HG02870 (cell line): ENCODE results near the gene LTC4S.
"Not testable (repeated sequence)": the region's sequence is repeated elsewhere in the genome, so short reads cannot be mapped to it uniquely, and the experiment has no call there.

Experiments
- ATAC-seq: cut with Tn5 transposase; IDR thresholded peaks from one replicate; pipeline ENCODE4 v1.9.1; 2021; ENCODE audit warnings: mild to moderate bottlenecking, moderate library complexity; ENCODE audit not compliant: unreplicated experiment

The LTC4S gene

DNA sequence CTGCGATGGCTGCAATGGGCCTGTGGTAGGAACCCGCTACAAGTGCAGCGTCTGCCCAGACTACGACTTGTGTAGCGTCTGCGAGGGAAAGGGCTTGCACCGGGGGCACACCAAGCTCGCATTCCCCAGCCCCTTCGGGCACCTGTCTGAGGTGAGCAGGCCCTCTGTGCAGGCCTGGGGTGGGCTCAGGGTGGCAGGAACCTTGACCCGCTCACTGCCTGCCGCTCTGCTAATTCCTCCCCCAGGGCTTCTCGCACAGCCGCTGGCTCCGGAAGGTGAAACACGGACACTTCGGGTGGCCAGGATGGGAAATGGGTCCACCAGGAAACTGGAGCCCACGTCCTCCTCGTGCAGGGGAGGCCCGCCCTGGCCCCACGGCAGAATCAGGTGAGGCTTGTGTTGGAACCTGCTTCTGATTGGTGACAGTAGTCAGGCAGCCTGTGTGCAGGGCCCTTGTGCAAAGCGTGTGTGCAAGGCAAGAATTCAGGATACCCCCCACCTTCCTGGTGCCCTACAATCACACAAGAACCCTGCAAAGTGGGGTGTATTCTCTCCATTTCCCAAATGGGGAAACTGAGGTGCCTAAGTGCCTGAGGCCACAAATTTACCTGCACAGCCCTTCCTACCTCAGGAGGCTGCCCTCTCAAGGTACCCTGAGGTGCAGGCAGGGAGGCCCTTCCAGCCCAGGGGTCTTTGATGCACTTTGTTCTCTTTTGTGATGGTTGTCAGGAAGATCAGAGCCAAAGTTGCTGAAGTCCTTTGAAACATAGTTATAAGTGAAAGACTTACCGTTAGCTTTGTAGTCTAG lies 30.4 kb downstream of the LTC4S start:
- no peak for ATAC-seq

DNA sequence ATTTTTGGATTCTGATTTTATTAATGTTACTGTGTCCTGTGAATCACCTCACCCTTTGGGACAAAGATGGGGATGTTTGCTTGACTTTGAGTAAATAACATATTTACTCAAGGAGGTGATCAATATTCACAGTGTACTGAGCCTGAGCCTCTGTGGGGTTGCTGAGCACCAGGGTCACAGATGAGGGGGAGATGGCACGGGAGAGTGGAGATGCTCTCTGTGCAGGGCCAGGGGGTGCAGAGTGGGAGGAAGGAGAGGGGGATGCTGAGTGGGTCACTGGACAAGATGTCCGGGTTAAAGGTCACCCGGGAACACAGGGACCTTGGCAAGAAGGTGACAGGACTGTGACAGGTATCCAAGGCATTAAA lies 30.9 kb downstream of the LTC4S start:
- ATAC-seq: no peak

DNA sequence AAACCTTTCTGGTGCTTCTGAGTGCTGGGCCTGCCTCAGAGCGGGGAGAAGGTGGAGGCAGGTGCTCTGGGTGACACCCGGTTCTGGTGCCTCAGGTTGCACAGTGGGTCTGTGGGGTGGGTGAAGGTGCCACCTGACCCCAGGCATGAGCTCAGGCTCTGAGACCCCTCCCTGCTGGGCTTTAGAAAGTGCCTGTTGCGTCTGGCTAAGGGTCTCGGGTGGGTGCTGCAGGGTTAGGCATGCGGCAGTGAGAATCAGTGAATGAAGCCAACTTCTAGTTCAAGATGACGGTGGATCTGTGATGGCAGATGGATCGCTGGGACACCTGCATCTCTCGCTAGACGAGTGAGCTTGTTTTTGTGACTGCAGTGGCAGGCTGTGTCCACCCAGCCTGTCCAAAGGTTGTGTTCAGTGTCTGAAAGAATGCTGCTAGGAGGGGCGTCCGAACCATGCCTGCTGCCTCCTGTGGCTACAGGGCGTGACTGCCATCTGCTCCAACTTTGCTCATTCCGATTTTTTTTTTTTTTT lies 31.9 kb downstream of the LTC4S start:
- ATAC-seq: no peak

DNA sequence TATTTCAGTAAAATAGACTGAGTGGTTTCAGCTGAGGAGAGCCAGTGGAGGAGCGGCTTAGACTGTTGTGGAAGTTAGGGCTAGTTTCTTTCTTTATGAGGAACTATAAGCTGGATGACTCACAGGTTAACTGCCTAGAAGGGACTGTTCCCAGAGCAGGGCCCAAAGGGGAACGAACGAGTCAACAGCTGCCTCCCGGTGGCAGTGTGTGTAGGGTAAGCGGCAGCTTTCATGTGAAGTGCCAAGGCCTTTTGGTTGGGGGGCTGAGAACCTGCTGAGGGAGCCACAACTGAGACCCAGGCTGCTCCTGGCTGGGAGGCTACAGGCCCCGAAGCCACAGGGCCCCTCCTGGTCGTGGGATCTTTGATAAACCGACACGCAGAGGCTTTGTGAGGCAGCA lies 33.9 kb downstream of the LTC4S start:
- no peak for ATAC-seq

DNA sequence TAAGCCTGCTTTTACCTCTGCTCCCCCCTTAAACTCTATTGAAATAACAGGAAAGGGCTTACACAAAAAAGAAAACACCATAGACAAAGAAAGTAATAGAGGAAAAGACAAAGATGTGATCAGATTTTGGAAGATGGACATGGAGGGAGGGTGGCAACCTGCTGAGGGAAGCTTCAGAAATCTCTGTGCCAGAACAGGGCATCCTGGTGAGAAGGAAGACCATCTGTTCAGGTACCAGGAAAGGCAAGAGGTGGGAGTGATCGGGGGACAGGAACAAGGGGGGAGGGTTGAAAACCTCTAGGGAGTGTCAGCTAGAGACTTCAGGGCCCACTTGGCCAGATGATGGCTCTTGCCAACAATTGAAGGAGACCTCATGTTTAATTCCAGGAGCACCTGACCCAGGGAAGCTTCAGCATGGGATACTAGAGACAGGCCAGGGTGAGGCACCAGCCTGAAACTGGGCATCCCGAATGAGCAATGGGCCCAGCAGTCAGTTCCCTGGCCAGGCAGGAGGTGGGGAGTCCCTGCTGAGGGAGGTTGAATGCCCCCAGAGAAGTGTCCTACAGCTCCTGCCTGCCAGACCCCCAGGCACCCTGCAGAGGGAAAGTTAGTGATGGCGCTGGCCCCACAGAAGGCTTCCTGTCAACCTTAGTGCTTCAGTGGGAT lies 35.1 kb downstream of the LTC4S start:
- no peak for ATAC-seq

DNA sequence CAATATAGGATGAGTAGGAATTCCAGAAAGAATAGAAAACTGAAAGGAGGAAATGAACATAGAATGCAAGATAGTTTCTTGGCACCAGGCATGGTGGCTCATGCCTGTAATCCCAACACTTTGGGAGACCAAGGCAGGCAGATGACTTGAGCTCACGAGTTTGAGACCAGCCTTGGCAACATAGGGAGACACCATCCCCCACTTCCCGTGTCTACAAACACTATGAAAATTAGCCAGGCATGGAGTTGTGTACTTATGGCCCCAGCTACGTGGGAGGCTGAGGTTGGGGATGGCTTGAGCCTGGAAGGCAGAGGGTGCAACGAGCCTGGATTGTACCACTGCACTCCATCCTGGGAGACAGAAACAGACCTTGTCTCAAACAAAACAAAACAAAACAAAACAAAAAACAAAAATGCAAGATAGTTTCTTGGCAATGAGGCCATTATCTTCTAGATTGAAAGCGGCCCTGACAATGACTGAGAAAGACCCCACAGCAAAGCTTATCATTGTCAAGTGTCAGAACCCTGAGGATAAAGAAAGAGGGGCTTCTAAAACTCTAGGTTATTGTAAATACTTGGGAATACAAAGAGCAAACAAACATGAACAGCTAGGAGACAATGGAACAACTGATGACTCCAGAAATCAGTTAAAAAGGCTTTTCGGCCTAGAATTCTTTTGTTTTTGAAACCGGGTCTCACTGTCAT lies 36.1 kb downstream of the LTC4S start:
- no peak for ATAC-seq

DNA sequence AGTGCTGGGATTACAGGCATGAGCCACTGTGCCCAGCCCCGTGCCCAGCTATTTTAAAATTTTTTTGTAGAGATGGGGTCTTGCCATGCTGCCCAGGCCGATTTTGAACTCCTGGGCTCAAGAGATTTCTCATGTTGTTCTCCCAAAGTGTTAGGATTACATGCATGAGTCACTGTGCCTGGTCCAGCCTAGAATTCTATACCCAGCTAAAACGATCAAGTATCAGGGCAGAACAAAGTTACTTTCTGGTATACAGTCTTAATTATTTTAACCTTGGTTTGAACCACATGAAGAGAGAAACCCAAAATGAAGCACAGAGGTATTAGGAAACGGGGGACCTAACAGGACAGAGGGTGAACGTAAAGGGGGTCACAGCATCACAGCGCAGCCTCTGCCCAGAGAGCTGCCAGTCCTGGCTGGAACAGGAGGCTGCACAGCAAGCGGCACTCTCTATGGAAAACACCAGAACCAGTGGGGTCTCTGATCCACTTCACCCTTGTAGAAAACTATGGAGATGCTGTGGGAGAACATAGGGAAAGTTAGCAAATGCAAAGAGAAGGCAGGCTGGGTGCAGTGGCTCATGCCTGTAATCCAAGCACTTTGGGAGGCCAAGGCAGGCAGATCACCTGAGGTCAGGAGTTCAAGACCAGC lies 37.2 kb downstream of the LTC4S start:
- no peak for ATAC-seq

DNA sequence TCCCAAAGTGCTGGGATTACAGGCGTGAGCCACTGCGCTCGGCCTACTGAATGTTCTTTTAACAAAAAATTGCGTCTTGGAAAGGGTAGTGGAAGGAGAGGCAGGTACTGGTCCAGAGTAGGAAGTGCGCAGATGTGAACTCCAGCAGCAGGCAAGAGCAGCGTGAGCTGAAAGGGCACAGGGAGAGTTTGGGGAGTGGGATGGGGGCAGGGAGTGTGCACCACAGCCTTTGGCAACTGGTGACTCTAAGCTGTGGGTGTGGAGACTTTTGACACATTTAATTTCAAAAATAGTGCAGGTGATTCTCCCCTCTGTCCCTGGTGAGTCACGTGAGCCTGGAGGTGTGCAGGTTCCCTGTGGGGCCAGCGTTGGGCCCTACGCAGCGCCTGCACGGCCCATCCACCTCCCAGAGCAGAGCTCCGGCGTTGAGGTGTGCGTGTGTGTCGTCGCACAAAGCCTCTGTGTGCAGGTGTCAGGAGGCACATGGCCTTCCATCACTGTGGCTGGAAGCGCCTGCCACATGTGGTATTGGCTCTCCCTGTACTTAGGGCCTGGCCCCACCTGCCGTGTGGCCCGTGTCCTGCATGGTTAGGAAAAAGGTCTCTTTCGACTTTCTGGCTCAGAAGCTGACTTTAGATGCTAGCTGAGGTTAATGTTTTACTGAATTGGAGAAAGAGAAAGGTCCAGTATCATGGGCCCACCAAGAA lies 38.4 kb downstream of the LTC4S start:
- no peak for ATAC-seq

DNA sequence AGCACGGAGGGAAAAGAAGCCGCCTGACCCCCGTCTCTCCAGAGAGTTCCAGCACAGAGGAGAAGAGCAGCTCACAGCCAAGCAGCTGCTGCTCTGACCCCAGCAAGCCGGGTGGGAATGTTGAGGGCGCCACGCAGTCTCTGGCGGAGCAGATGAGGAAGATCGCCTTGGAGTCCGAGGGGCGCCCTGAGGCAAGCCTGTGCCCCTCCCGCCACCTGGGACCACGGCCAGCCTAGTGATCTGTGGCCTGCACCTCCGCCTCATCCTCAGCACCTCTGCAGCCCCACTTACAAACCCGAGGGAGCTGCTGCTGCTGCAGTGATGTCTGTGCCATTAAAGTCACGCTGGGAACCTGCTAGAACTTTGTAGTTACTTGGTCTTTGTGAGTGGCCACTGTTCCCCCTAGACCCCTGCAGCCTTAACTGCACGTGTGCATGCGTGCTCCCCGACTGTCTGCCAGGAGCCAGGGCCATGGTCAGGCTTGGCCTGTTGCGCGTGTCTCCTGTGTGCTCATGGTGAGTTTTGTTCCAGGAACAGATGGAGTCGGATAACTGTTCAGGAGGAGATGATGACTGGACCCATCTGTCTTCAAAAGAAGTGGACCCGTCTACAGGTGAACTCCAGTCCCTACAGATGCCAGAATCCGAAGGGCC lies 39.4 kb downstream of the LTC4S start:
- no peak for ATAC-seq

DNA sequence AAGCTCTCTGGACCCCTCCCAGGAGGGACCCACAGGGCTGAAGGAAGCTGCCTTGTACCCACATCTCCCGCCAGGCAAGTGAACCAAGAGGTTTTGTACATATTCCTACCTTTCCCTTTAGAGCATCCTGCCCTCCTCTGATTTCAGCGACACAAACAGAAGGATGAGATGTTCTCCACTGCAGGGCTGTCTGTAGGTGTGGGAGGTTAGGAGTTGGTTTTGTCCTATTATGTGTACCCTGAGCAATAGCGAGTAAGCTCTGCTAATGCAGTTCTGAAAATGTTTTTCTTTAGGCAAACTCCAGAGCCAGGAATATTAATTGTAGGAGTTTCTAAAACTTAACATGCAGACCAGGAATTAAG lies 39.9 kb downstream of the LTC4S start:
- ATAC-seq: no peak

DNA sequence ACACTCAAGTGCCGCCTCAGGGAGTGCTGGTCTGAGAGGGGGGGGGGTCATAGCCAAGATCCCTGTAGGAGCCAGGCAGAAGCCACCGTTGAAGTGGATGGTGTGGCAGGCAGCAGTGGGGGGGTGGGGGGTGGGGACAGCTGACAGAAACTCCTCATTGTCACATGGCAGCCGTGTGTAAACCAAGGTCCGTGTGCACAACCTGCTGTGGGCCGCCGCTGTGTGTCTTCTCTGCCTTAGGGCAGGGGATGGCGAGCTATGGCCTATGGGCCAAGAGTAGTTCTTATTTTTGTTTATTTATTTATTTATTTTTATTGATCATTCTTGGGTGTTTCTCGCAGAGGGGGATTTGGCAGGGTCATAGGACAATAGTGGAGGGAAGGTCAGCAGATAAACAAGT lies 40.3 kb downstream of the LTC4S start:
- ATAC-seq: no peak

DNA sequence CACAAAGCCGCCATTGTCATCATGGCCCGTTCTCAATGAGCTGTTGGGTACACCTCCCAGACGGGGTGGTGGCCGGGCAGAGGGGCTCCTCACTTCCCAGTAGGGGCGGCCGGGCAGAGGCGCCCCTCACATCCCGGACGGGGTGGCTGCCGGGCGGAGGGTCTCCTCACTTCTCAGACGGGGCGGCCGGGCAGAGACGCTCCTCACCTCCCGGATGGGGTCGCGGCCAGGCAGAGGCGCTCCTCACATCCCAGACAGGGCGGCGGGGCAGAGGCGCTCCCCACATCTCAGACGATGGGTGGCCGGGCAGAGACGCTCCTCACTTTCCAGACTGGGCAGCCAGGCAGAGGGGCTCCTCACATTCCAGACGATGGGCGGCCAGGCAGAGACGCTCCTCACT lies 41.1 kb downstream of the LTC4S start:
- not testable (repeated sequence) for ATAC-seq

DNA sequence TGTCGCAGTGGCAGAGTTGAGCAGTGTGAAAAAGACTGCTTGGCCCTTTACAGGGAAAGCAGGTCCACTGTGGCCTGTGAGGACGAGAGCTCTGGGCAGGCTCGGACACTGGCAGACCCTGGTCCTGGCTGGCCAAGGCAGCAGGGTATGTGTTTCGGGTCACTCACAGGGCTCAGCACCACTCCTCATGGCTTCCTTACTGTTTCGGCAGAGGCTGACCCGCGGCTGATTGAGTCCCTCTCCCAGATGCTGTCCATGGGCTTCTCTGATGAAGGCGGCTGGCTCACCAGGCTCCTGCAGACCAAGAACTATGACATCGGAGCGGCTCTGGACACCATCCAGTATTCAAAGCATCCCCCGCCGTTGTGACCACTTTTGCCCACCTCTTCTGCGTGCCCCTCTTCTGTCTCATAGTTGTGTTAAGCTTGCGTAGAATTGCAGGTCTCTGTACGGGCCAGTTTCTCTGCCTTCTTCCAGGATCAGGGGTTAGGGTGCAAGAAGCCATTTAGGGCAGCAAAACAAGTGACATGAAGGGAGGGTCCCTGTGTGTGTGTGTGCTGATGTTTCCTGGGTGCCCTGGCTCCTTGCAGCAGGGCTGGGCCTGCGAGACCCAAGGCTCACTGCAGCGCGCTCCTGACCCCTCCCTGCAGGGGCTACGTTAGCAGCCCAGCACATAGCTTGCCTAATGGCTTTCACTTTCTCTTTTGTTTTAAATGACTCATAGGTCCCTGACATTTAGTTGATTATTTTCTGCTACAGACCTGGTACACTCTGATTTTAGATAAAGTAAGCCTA lies 42.6 kb downstream of the LTC4S start:
- no peak for ATAC-seq

DNA sequence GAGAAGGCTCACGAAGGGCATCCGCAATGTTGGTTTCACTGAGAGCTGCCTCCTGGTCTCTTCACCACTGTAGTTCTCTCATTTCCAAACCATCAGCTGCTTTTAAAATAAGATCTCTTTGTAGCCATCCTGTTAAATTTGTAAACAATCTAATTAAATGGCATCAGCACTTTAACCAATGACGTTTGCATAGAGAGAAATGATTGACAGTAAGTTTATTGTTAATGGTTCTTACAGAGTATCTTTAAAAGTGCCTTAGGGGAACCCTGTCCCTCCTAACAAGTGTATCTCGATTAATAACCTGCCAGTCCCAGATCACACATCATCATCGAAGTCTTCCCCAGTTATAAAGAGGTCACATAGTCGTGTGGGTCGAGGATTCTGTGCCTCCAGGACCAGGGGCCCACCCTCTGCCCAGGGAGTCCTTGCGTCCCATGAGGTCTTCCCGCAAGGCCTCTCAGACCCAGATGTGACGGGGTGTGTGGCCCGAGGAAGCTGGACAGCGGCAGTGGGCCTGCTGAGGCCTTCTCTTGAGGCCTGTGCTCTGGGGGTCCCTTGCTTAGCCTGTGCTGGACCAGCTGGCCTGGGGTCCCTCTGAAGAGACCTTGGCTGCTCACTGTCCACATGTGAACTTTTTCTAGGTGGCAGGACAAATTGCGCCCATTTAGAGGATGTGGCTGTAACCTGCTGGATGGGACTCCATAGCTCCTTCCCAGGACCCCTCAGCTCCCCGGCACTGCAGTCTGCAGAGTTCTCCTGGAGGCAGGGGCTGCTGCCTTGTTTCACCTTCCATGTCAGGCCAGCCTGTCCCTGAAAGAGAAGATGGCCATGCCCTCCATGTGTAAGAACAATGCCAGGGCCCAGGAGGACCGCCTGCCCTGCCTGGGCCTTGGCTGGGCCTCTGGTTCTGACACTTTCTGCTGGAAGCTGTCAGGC lies 43.6 kb downstream of the LTC4S start:
- ATAC-seq: no peak

DNA sequence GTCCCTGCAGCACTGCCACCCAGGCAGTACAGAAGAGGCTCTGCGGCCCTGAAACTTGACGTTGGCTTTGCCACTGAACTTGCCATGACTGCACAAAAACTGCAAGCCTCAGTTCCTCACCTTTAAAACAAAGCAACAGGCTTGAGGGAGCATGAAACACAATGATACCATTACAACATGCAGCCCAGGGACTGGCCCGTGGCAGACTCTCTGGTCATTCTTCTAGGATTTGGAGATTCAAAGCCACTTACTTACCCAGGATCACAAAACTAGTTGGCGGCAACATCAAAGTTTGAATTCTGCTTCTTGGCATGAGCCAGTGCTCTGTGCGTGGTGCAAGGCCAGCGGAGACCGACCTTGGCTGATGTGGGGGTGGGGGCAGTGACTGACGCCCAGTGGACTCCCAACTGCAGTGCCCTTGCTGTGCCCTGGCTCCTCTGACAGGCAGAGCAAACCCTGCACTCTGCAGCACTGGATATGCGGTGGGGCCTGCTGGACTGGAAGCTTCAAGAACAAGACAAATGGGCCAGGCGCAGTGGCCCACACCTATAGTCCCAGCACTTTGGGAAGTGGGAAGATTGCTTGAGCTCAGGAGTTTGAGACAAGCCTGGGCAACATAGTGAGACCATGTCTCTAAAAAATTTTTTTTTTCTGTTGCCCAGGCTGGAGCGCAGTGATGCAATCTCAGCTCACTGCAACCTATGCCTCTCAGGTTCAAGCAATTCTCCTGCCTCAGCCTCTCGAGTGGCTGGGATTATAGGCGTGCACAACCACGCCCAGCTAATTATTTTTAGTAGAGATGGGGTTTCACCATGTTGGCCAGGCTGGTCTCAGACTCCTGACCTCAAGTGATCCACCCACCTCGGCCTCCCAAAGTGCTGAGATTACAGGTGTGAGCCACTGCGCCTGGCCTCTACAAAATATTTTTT lies 45.8 kb downstream of the LTC4S start:
- no peak for ATAC-seq

DNA sequence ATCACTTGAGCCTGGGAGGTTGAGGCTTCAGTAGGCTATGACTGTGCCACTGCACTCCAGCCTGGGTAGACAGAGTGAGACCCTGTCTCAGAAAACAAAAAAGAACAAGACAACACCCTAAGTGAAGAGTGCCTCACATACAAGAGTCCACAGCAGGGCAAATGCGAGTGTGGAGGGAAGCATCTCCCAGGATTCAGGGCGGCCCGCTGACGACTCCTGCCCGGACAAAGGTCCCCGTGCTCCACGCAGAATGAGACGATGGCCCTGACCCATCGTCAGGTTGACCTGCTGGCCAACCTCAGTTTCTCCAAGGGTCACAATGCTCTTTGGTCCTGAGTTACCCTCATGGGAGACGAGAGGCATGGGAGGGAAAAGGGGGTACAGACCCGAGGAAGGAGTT lies 46.5 kb downstream of the LTC4S start:
- ATAC-seq: no peak

DNA sequence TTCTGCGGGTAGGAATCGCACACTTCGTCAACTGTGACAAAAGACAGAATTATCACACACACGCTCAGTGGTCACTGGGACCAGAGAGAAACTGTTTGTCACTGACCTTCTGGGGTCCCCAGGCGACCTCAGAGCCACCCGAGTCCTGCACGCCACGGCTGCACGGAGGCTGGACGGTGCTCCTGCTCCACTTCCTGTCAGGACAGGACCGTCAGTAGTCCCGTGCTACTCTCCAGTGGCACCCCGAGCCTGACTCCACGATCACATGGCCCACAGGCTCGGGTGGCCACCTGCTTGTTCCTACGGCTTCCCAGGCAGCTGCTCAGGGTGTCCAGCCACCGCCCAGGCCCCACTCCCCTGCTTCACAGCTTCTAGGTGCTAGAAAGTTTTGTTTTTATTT lies 47.0 kb downstream of the LTC4S start:
- ATAC-seq: no peak
